HG02973 (cell line): Measurements from ENCODE around the gene TAF12.
"Not testable (repeated sequence)": the region's sequence is repeated elsewhere in the genome, so short reads cannot be mapped to it uniquely, and the experiment has no call there.

Source experiments
- ATAC-seq: cut with Tn5 transposase; IDR thresholded peaks from one replicate; pipeline ENCODE4 v1.9.1; 2021; ENCODE audit warnings: moderate library complexity; ENCODE audit not compliant: unreplicated experiment

The TAF12 gene, protein sequence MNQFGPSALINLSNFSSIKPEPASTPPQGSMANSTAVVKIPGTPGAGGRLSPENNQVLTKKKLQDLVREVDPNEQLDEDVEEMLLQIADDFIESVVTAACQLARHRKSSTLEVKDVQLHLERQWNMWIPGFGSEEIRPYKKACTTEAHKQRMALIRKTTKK

DNA sequence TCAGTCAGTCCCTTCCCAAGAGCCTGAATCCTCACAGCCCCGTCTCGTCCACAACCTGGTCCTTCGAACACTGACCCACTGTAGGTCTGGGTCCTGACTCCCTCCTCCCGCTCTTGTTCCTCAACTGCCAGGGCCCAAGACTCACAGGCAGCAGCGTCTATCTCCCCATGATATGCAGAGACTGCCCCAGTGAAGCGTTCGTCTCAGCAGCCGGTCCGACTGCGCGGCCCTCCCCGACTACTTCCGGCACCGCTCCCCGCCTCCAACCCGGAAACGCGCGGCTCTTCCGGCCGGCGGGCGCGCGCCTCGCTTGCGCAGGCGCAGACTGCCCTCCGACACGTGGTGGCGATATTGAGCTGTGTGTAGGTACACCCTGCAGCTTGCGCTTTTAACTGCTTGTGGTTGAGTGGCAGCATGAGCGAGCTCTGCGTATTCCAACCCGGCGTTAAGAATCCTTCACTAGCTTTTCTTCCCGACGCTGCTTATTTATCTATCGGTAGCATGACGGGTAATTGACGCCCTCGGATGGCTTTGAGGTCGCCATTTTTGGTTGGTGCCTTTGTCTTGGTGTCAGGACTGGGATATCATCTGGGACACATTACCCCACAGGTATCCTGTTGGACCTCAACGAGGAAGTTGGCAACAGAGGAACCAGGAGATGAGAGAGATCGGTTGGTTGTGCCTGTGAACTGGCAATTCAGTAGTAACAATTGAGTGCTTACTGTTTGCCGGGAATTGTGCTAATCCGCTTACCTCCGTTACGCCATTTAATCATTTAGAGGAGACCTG, at the start of gene TAF12:
Gene TAF12, minus strand, starts transcription at position 221 of the 789 bp plus-strand sequence. CDS start 20,986 bp downstream, outside the sequence.
- peak; percentile 68 for ATAC-seq

DNA sequence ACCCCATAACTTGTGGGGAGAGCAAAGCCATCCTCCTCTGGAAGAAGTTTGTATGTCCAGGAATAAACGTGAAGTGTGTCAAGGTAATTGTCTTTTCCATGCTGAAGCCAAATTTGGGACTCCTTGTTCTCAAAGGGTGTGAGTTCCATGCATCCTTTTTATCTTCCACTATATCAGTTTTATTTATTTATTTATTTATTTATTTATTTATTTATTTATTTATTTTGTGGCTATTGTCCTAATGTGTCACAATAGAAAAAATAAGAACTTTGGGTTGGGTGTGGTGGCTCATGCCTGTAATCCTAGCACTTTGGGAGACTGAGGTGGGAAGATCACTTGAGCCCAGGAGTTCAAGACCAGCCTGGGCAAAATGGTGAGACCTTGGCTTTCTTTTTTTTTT, 48.8 kb upstream of the TAF12 start:
- ATAC-seq = not testable (repeated sequence)

DNA sequence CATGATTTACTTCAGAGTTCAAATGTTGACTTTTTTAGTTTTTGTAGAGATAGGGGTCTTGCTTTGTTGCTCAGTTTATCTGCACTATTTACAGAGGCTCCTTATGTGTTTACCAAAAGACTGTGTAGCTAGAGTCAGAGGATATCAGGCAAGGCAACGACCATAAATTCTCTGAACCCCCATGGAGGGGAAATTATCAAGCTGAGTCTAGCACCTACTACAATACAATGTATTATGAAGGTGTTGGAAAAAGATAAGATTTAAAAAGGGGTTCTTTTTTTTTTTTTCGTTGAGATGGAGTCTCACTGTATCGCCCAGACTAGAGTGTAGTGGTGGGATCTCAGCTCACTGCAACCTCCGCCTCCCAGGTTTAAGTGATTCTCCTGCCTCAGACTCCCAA, 42.1 kb upstream of the TAF12 start:
- ATAC-seq = no peak

DNA sequence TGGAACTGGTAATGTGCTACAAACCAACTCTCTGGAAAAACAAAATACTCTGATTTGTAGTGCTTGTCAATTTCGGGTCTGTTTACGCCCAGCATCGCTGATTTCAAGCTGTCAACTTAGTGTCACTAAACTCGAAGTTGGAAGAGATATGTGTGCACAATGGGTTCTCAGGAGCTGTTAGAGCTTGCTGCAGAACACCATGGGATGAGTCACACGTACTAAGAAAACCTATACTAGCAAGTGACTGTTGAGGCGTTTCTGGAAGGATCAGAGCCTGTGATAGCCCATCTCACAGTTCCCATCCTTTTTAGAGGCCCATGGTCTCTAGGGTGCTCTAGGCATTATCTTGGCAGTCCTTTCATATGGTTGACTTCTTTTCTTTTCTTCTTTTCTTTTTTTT, 40.0 kb upstream of the TAF12 start:
- no peak for ATAC-seq

DNA sequence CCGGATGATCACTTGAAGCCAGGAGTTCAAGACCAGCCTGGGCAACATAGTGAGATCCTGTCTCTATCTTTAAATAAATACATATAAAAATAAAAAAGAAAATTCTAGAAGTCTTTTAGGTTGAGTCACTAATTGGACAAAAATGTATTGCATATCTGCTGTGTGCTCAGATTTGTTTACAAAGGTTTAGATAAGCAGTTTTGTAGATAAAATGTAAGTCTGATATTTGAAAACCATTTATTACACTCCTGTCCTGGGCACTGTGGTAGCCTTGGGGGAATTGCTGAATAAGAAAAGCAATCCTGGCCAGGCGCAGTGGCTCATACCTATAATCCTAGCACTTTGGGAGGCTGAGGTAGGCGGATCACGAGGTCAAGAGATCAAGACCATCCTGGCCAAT, 37.3 kb upstream of the TAF12 start:
- no peak for ATAC-seq

DNA sequence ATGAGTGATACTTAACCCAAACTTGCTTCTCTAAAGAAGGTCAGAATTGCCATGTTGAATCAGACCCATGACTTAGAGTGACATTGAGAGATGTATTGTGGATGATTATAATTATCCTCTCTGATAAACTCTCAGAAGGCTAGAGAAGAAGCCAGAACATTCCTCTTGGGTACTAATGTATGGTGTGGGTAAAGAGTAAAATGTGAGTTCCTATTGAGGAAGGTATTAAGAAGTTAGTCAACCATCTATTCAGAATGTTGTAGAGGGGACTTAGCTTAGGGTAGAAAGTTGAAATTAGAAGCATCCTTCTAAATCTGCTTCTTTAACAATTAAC, 33.0 kb upstream of the TAF12 start:
- no peak for ATAC-seq

DNA sequence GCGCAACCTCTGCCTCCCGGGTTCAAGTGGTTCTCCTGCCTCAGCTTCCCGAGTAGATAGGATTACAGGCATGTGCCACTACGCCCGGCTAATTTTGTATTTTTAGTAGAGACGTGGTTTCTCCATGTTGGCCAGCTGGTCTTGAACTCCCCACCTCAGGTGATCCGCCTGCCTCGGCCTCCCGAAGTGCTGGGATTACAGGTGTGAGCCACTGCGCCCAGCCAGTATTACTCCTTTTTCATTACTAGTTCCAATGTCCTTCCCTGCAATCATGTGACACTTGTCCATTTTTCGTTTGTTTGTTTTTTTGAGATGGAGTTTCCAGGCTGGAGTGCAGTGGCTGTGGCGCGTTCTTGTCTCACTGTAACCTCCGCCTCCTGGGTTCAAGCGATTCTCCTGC, 30.1 kb upstream of the TAF12 start:
- ATAC-seq = not testable (repeated sequence)

DNA sequence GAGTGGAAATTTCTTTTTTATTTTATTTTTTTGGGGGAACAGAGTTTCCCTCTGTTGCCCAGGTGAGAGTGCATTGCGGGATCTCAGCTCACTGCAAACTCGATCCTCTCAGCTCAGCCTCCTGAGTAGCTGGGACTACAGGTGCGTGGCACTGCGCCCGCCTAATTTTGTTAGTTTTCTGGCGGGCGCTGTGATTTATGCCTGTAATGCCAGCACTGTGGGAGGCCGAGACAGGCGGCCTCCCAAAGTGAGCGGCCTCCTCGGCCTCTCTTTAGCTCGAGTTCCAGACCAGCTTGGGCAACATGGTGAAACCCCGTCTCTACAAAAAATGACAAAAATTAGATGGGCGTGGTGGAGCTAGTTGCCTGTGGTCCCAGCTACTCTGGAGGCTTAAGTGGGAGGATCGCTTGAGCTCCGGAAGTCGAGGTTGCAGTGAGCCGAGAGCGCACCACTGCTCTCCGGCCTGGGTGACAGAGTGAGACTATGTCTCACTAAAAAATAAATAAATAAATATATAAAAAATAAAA, 28.4 kb upstream of the TAF12 start:
- no peak for ATAC-seq

DNA sequence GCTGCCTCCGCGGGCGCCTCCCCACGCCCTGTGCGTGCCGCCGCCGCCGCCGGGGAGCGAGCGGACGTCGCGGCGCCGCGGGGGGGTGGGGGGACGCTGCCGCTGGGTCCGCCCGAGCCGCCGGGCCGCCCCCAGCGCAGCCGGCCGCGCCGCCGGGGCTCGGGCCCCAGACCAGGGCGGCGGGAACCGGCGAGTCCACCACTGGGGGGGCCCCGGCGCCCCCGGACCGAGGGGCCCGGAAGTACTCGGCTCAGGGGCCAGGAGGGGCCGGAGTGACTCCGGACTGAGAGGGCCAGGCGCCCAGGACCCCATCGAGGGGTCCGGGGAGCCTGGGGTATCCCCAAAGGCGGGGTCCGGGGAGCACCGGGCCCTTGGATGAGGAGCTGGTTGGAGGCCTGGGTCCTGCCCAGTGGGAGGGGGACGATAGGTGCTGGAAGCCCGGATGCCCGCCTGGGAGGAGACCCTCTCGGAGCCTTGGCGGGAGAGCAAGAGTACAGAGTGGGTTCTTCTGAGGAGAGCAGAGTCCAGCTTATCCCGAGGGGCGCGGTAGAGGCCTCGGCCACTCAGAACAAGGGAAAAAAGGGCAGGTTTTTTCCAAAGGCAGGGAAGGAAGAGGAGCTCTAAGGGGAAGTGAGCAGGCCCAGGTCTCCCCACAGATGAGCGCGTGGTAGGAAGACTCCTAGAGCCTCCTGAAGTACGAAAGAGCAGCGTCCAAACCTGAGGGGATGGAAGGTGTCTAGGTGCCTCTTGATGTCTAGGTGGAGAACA, 26.3 kb upstream of the TAF12 start:
- ATAC-seq = peak; percentile 34

DNA sequence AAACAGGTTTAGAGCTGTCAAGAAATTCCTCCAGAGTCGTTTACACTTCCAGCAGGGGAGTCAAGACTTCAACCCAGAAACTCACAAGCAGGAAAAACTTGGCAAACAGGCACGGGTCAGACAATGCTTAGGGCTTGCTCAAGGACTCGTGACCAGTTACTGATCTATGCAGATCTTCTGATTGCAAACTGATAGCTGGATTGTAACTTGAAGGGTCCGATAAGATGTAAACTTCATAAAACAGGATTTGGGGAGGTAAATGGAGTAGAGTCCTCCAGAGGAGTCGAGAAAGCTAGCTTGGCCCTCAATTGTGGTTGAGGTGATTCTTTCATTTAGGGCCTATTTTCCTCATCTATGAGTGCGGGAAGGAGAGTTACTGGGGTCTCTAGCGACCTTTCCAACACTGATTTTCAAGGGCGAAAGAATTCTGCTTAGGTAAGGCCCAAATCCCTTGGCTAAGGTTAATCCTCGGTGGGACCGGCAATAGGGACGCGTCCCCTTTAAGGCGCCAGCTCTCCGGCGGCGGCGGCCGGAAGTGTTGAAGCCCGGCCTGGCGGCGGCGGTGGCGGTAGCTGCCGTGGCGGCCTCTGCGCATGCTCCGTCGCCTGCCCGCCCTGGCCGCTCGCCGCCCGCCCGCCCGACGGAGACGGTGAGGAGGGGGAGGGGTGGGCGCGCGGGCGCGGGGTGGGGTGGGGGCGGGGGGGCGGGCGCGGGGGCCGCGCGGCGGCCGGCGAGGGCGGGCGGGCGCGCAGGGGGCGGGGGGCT, 25.5 kb upstream of the TAF12 start, which contains the start of gene GMEB1:
Gene GMEB1, plus strand, starts transcription at position 594 of the 765 bp plus-strand sequence. CDS start 14,829 bp downstream, outside the sequence.
- peak; percentile 68 for ATAC-seq

DNA sequence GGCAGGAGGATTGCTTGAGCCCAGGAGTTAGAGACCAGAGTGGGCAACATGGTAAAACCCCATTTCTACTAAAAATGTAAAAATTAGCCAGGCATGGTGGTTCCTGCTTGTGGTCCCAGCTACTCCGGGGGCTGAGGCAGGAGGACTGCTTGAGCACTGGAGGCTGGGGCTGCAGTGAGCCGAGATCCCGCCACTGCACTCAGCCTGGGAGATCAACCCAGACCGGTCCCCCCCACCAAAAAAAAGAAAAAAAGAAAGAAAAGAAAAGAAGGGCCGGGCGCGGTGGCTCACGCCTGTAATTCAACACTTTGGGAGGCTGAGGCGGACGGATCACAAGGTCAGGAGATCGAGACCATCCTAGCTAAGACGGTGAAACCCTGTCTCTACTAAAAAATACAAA, 23.9 kb upstream of the TAF12 start:
- ATAC-seq = no peak

DNA sequence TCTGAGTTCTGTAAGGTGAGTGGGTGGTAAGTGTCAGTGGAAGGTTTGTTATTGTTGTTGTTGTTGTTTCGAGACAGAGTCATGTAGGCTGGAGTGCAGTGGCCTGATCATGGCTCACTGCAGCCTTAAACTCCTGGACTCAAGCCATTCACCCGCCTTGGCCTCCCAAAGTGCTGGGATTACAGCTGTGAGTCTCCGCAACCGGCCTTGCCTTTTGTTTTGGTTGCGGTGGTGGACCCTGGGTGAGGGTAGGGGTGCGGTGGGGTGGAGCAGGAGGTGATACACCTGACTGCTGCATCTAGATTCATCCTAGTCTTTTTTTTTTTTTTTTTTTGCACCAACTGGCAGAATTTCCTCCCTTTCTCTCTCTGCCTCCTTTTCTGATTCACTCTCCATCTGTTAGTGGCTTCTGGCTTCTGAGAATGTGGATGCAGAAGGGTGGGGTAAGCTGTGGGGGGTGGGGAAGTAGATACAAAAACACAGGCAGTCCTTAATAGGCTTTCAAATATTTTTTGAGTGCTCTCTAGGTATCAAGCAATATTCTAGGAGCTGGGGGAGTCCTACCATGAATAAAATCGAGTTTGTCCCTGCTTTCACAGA, 21.1 kb upstream of the TAF12 start:
- no peak for ATAC-seq

DNA sequence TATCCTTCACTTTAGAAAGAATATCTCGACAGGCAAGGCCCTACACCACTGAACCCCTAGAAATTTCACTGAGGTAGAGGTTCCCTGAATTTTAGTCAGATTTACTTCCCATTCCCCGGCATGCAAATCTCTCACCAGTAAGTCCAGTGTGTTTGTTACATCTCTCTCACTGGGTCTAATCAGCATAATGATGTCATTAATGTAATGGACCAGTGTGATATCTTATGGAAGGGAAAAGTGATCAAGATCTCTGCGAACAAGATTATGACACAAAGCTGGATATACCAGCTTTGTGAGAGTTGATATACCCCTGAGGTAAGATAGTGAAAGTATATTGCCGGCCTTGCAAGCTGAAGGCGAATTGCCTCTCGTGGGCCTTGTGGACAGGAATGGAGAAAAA, 13.5 kb upstream of the TAF12 start:
- no peak for ATAC-seq

DNA sequence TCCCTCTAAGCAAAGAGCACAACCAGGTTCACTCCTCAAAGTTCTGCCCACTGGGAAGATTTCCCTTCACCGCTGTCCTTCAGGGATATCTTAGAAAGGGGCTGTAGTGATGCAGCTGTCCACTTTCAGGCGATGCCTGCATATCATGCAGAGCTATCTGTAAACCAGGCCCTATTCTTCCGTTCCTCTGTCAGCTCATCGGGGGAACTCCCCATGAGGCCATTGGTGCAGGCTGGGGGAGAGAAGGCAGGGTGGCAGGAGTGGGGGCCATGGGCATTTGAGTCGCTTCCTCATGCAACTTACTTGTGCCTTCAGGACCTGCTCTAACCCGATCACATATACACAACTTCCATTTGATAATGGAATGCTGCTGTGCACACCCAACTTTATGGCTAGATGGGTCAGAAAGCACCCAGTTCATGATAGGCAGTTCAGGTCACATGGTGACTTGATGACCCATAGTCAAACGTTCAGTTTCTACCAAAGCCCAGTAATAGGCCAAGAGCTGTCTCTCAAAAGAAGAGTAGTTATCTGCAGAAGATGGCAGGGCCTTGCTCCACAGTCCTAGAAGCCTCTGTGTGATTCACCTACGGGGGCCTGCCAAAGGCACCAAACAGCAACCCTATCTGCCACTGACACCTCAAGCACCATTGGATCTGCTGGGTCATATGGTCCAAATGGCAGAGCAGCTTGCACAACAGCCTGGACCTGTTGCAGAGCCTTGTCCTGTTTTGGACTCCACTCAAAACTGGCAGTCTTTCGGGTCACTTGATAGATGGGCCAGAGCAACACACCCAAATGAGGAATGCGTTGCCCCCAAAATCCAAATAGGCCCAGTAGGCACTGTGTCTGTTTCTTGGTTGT, 12.8 kb upstream of the TAF12 start:
- not testable (repeated sequence) for ATAC-seq

DNA sequence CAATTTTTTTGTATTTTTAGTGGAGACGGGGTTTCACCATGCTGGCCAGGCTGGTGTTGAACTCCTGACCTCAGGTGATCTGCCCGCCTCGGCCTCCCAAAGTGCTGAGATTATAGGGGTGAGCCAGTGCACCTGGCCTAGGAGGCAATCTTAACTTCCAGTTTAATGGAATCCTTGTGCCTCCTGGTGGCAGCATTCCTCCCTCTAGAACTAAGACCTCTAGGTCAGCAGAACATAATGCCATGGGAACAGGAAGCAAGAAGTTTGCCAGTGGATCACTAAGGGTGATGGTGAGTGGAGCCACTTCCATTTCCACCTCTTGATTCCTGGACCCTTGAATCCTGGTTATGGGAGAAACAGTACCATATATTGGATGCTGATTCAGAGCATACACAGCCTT, 11.0 kb upstream of the TAF12 start:
- ATAC-seq = not testable (repeated sequence)

DNA sequence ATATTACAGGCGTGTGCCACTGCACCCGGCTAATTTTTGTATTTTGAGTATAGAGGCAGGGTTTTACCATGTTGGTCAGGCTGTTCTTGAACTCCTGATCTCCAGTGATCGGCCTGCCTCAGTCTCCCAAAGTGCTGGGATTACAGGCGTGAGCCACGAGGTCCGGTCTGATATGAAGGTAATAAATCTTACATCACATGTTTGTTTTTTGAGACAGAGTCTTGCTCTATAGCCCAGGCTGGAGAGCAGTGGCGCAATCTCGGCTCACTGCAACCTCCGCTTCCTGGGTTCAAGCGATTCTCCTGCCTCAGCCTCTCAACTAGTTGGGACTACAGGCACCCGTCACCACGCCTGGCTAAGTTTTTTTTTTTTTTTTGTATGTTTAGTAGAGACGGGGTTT, 10.2 kb upstream of the TAF12 start:
- not testable (repeated sequence) for ATAC-seq

DNA sequence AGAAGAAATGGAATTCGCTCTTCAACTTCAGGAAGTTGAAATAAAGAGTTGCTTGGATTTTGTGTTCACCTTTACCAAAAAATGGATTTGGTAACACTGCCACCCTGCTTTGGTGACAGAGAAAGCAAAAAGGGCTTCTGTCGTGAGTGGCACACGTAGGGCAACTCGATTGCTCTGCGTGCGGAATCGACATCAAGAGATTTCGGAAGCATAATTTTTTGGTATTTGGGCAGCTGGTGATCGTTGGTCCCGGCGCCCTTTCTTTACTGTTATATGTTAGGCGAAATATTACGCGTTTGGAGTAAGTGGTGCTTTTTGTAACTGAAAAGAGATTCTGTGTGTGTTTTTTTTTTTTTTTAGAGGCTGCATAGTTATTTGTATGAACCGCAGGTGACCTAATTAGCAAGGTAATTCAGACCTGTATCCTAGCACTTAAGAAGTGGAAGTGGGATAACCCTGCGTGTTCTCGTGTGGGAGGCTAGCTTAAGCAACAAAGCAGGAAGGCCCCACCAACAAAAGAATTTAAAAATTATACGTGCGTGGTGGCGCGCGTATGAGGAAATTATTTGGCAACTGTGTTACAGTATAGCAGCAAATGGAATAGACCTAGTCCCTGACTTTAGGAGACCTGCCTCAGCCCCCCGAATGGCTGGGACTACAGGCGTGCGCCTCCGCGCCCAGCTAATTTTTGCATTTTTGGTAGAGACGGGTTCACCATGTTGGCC, 5.8 kb upstream of the TAF12 start, which contains the start of gene RNU11:
Gene RNU11, plus strand, starts transcription at position 127 of the 725 bp plus-strand sequence.
- peak; percentile 61 for ATAC-seq

DNA sequence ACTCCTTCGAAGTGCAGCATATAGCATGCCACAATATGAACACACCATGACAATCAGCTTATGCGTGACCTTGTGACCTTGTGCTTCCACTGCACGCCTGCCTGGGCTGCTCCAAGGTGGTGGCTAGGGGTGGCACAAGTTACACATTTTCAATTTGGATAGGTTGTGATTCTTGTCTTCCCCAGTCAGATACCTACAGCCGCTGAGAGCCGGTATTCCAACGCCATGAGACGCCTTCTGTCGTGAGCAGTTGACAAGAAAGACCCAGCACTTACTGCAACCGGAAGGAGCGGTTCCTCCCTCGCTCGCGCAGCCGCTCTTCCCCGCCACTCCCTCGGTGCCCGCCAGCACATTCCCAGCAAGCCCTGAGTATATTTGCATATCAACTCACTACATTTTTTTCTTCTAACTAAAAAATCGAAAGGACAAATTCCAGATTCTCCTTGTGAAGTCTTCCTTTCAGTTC, 5.2 kb upstream of the TAF12 start:
- peak; percentile 49 for ATAC-seq

DNA sequence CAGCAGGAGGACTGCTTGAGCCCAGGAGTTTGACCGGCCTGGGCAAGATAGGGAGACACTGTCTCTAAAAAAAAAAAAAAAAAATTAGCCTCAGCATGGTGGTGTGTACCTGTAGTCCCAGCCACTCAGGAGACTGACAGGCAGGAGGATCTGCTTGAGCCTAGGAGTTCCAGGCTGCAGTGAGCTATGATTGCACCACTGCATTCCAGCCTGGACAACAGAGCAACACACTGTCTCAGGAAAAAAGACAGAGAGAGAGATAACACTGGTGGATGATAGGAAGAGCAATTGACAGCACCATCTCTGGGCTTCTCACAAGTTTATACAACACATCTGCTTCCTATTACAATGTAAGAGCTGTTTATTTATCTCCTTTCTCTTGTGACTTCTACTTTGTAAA, 3.2 kb upstream of the TAF12 start:
- ATAC-seq = no peak
